IMR-90 (cell line): ENCODE measurements around the gene VAMP4. TPM values are rescaled to one million over a fixed set of nuclear protein-coding genes. Genes with fewer than 3 reads are reported as not detected.
A peak's percentile ranks its signal among the peaks of the same experiment; 100 is the strongest.

Experiments used
- ATAC-seq: fragments of 200-7000 bp; cut with Tn5 transposase; 2 replicates; pipeline ENCODE4 v1.9.1; 2020; ENCODE audit warnings: low read depth, mild to moderate bottlenecking, moderate library complexity
- BruUV-seq: library from RNA; stranded (reverse); fragments of 400-500 nt; replicated peaks from 2 replicates; lab custom pipeline; 2021; lab: Mats Ljungman, UMichigan
- CTCF ChIA-PET: fragments of 300-600 bp; formaldehyde crosslinking; extraction: SDS; loops from one replicate; lab custom pipeline; 2021; ENCODE audit warnings: antibody characterized with exemption; lab: Yijun Ruan, JAX
- POLR2A ChIA-PET: fragments of 300-600 bp; sonication (Branson Sonifier 250); formaldehyde crosslinking; loops from one replicate; lab custom pipeline; 2022; ENCODE audit warnings: antibody characterized with exemption; ENCODE audit not compliant: unreplicated experiment; lab: Charles Lee
- DNase-seq: peaks from one replicate; pipeline ENCODE4 v3.0.0; 2013
- H2AFZ ChIP-seq: replicated peaks from 2 replicates; pipeline ENCODE3; 2013; ENCODE audit warnings: low read length, mild to moderate bottlenecking; ENCODE audit not compliant: poor library complexity
- H2AK5ac ChIP-seq: 2 replicates; pipeline ENCODE4 v1.6.1; 2013; ENCODE audit warnings: low read depth, low read length, inconsistent platforms
- H2AK9ac ChIP-seq: replicated peaks from 2 replicates; pipeline ENCODE3; 2013; ENCODE audit warnings: mild to moderate bottlenecking, low read depth, low read length, moderate library complexity; ENCODE audit not compliant: poor library complexity
- H2BK120ac ChIP-seq: 2 replicates; pipeline ENCODE4 v1.6.1; 2013; ENCODE audit warnings: low read depth, low read length, inconsistent platforms
- H2BK15ac ChIP-seq: 3 replicates; pipeline ENCODE4 v1.6.1; 2013; ENCODE audit warnings: low read depth, low read length, inconsistent platforms
- H2BK20ac ChIP-seq: 2 replicates; pipeline ENCODE4 v1.6.1; 2013; ENCODE audit warnings: low read depth, mild to moderate bottlenecking, inconsistent platforms, low read length, moderate library complexity
- H2BK5ac ChIP-seq: 2 replicates; pipeline ENCODE4 v1.6.1; 2013; ENCODE audit warnings: mild to moderate bottlenecking, low read depth, low read length, inconsistent platforms; ENCODE audit not compliant: poor library complexity, severe bottlenecking
- H3K14ac ChIP-seq: replicated peaks from 2 replicates; pipeline ENCODE4 v1.6.1; 2013; ENCODE audit warnings: low read depth, low read length, inconsistent platforms
- H3K18ac ChIP-seq: 2 replicates; pipeline ENCODE4 v1.6.1; 2013; ENCODE audit warnings: low read depth, low read length, control low read depth
- H3K23ac ChIP-seq: 2 replicates; pipeline ENCODE4 v1.6.1; 2013; ENCODE audit warnings: low read depth, low read length, inconsistent platforms
- H3K27ac ChIP-seq: 2 replicates; pipeline ENCODE4 v1.5.1; 2013; ENCODE audit warnings: mild to moderate bottlenecking, control low read depth, low read length; ENCODE audit not compliant: insufficient read depth
- H3K27me3 ChIP-seq: 2 replicates; pipeline ENCODE4 v1.6.1; 2013; ENCODE audit warnings: low read length; ENCODE audit not compliant: control insufficient read depth, insufficient read depth
- H3K36me3 ChIP-seq: 2 replicates; pipeline ENCODE4 v1.6.1; 2013; ENCODE audit warnings: low read length, mixed read lengths; ENCODE audit not compliant: control insufficient read depth, insufficient read depth
- H3K4ac ChIP-seq: 2 replicates; pipeline ENCODE4 v1.6.1; 2013; ENCODE audit warnings: low read depth, low read length, inconsistent platforms
- H3K4me1 ChIP-seq: 2 replicates; pipeline ENCODE4 v1.6.1; 2013; ENCODE audit warnings: low read length, mixed read lengths; ENCODE audit not compliant: control insufficient read depth, insufficient read depth
- H3K4me2 ChIP-seq: 2 replicates; pipeline ENCODE4 v1.6.1; 2013; ENCODE audit warnings: low read depth, mild to moderate bottlenecking, control low read depth, low read length, moderate library complexity
- H3K4me3 ChIP-seq: 2 replicates; pipeline ENCODE4 v1.5.1; 2013; ENCODE audit warnings: low read depth, mild to moderate bottlenecking, control low read depth, low read length, moderate library complexity; ENCODE audit not compliant: insufficient read depth
- H3K56ac ChIP-seq: 2 replicates; pipeline ENCODE4 v1.6.1; 2013; ENCODE audit warnings: low read length, inconsistent platforms; ENCODE audit not compliant: insufficient read depth; ENCODE audit errors: extremely low read depth
- H3K79me1 ChIP-seq, 2 experiments: 2 replicates each; pipeline ENCODE4 v1.6.1; 2013; ENCODE audit warnings: low read length in 2 of 2, inconsistent platforms in 1 of 2, low read depth in 1 of 2
- H3K9ac ChIP-seq: 2 replicates; pipeline ENCODE4 v1.6.1; 2013; ENCODE audit warnings: low read depth, low read length, control low read depth
- H3K9me1 ChIP-seq: 2 replicates; pipeline ENCODE4 v1.6.1; 2013; ENCODE audit warnings: low read length, inconsistent platforms; ENCODE audit not compliant: insufficient read depth
- H3K9me3 ChIP-seq: 2 replicates; pipeline ENCODE4 v1.6.1; 2013; ENCODE audit warnings: low read length; ENCODE audit not compliant: control insufficient read depth, insufficient read depth
- H4K20me1 ChIP-seq: 2 replicates; pipeline ENCODE4 v1.6.1; 2013; ENCODE audit warnings: low read length, inconsistent platforms; ENCODE audit not compliant: insufficient read depth
- H4K5ac ChIP-seq: 2 replicates; pipeline ENCODE4 v1.6.1; 2013; ENCODE audit warnings: mild to moderate bottlenecking, low read depth, low read length, control low read depth
- H4K8ac ChIP-seq, 2 experiments: 2 replicates each; pipeline ENCODE4 v1.6.1; 2013; ENCODE audit warnings: low read depth in 2 of 2, low read length in 2 of 2, control low read depth in 1 of 2, inconsistent platforms in 1 of 2
- H4K91ac ChIP-seq: 2 replicates; pipeline ENCODE4 v1.6.1; 2013; ENCODE audit warnings: low read depth, low read length, inconsistent platforms; ENCODE audit not compliant: insufficient read depth
- BHLHE40 ChIP-seq: fragments of 150-350 bp; IDR thresholded peaks from 2 replicates; pipeline ENCODE4 v1.6.1; 2016; ENCODE audit warnings: mild to moderate bottlenecking, low read depth, low read length
- CEBPB ChIP-seq: IDR thresholded peaks from 2 replicates; pipeline ENCODE4 v1.6.1; 2012; ENCODE audit warnings: low read depth, low read length, improper control_type of control experiment
- CHD1 ChIP-seq: IDR thresholded peaks from 2 replicates; pipeline ENCODE4 v1.6.1; 2012; ENCODE audit warnings: low read depth, low read length, improper control_type of control experiment
- CTCF ChIP-seq: conservative IDR thresholded peaks from 2 replicates; pipeline ENCODE4 v1.5.1; 2012; ENCODE audit warnings: mild to moderate bottlenecking, low read depth, low read length, improper control_type of control experiment
- ELK1 ChIP-seq: fragments of 150-350 bp; IDR thresholded peaks from 2 replicates; pipeline ENCODE4 v1.6.1; 2016; ENCODE audit warnings: low read depth, mild to moderate bottlenecking, low read length, moderate library complexity, borderline replicate concordance
- MAFK ChIP-seq: IDR thresholded peaks from 2 replicates; pipeline ENCODE4 v1.6.1; 2012; ENCODE audit warnings: low read depth, low read length, improper control_type of control experiment
- MAZ ChIP-seq: IDR thresholded peaks from 2 replicates; pipeline ENCODE4 v1.6.1; 2012; ENCODE audit warnings: low read depth, mild to moderate bottlenecking, low read length, improper control_type of control experiment, moderate library complexity, borderline replicate concordance
- MXI1 ChIP-seq: IDR thresholded peaks from 2 replicates; pipeline ENCODE4 v1.6.1; 2012; ENCODE audit warnings: low read depth, mild to moderate bottlenecking, low read length, moderate library complexity, borderline replicate concordance
- NFE2L2 ChIP-seq: fragments of 150-350 bp; IDR thresholded peaks from 2 replicates; pipeline ENCODE4 v1.6.1; 2016; ENCODE audit warnings: low read depth, mild to moderate bottlenecking, low read length
- POLR2A ChIP-seq: IDR thresholded peaks from 2 replicates; pipeline ENCODE4 v1.6.1; 2012; ENCODE audit warnings: mild to moderate bottlenecking, low read depth, low read length
- RAD21 ChIP-seq: IDR thresholded peaks from 2 replicates; pipeline ENCODE4 v1.6.1; 2012; ENCODE audit warnings: low read length, improper control_type of control experiment
- RCOR1 ChIP-seq: IDR thresholded peaks from 2 replicates; pipeline ENCODE4 v1.6.1; 2012; ENCODE audit warnings: mild to moderate bottlenecking, low read length, improper control_type of control experiment; ENCODE audit not compliant: insufficient replicate concordance
- SMC3 ChIP-seq: fragments of 150-350 bp; IDR thresholded peaks from 2 replicates; pipeline ENCODE4 v1.6.1; 2016; ENCODE audit warnings: low read depth, mild to moderate bottlenecking, antibody characterized with exemption, low read length, moderate library complexity
- WGBS, 2 experiments: methylation state at CpG; one replicate each; pipeline versions ENCODE4 v1.1.5 to v1.1.7; 2013; ENCODE audit warnings: missing lambda C conversion rate in 2 of 2; ENCODE audit not compliant: insufficient read length in 1 of 2; ENCODE audit errors: extremely low coverage in 2 of 2; 5-methylcytosine and 5-hydroxymethylcytosine counted together
- dilution Hi-C: fragments of 300-500 bp; cut with HindIII; formaldehyde crosslinking; loops from one replicate; pipeline ENCODE4 v1.14.3; 2018; ENCODE audit warnings: low sequenced_read_pairs; ENCODE audit not compliant: unreplicated experiment
- in situ Hi-C: fragments of 300-500 bp; cut with MboI; formaldehyde crosslinking; loops from 3 replicates; pipeline ENCODE4 v1.14.3; 2019; ENCODE audit warnings: low sequenced_read_pairs, inconsistent platforms, mixed read lengths
- intact Hi-C: fragments of 100-400 bp; cut with micrococcal nuclease; formaldehyde crosslinking; loops from 2 replicates; pipeline ENCODE4 v1.10.0; 2022
- polyA plus RNA-seq, 3 experiments: library from polyadenylated mRNA; depleted of rRNA; stranded (reverse); fragments of >200 nt; gene quantifications; 2 replicates each; pipeline ENCODE4 v1.2.3, GENCODE V29; 2012; ENCODE audit warnings: low replicate concordance in 1 of 3
- total RNA-seq: library from RNA; depleted of rRNA; stranded (reverse); fragments of >200 nt; gene quantifications from 2 replicates; pipeline ENCODE4 v1.2.3, GENCODE V29; 2012

The VAMP4 gene
- total and polyA plus RNA-seq, 2 of the 4 experiments (the other 2 are of a cell fraction) = 3.4 to 5.4 TPM

- ATAC-seq (no peak), DNase-seq (no peak)
- no TSS peak for BruUV-seq
- TF ChIP-seq CHD1 (no peak), SMC3 (no peak), ELK1 (no peak), NFE2L2 (no peak), MAZ (no peak), RAD21 (no peak), MAFK (no peak), MXI1 (no peak), CTCF (no peak), CEBPB (no peak), POLR2A (no peak), RCOR1 (no peak), BHLHE40 (no peak)
- intact Hi-C loops (no loop called here), dilution Hi-C loops (no loop called here), in situ Hi-C loops (no loop called here)
- WGBS, 2 experiments = 83% methylated on average over 1 of the region's 2 CpGs; no CpG with 5 or more reads in 1 of the 2 experiments
- Histone ChIP-seq H2BK15ac (0 out of 3 replicates have a peak overlapping the region, but pooled peaks have one; percentile 67), H3K4me1 (peaks cover 13% of the 10 kb centered on the region), H3K18ac (peak overlapping the region; percentile 65), H3K9ac (no peak overlapping the region), H2BK20ac (0 out of 2 replicates have a peak overlapping the region, but pooled peaks have one; percentile 50), H4K8ac (peak overlapping the region in 1 of 2 experiments; percentile 27; a peak in 2 of 4 replicates), H3K4me3 (no peak overlapping the region), H3K36me3 (no peaks in the 10 kb centered on the region), H3K79me1 (no peaks in the 10 kb centered on the region), H4K5ac (peak overlapping the region; percentile 58; the same call in 1 of the 2 replicates), H3K56ac (no peak overlapping the region), H4K91ac (no peak overlapping the region; the same call in 1 of the 2 replicates), H4K20me1 (no peaks in the 10 kb centered on the region), H3K27ac (peak overlapping the region; percentile 72; the same call in 1 of the 2 replicates), H3K9me1 (peaks cover 8% of the 10 kb centered on the region), H2AK5ac (no peak overlapping the region), H3K14ac (no peak overlapping the region), H2BK120ac (peak overlapping the region; percentile 22; the same call in 1 of the 2 replicates), H2AFZ (no peak overlapping the region), H3K9me3 (peaks cover 8% of the 10 kb centered on the region), H3K23ac (no peak overlapping the region), H3K4me2 (no peak overlapping the region), H3K27me3 (no peaks in the 10 kb centered on the region), H2AK9ac (no peak overlapping the region), H3K4ac (peak overlapping the region; percentile 64; the same call in 1 of the 2 replicates), H2BK5ac (peak overlapping the region; percentile 96)
- POLR2A ChIA-PET = interaction anchor here (1.7 kb wide), 1 partner anchor 10 kb away, joined by 16 read pairs; no protein-coding TSS in a partner anchor
- CTCF ChIA-PET = no interaction called here
These were observed 11.3 kb upstream of the VAMP4 start for GRCh38 chr1:171753182-171753581.
